ENCODE measurements around the gene CRISP2. TPM values are rescaled to one million over a fixed set of nuclear protein-coding genes. Genes with fewer than 3 reads are reported as not detected.

The CRISP2 gene
- total and polyA plus RNA-seq, 9 of the 15 experiments (the other 6 are each of a cell fraction or from before 2014, with no cell fraction given): not detected

- TF ChIP-seq UBTF (IDR thresholded peaks at IDR 0.05; ENCODE audit: borderline replicate concordance in 1 of 2, low read depth in 2 of 2, low read length in 2 of 2) (no peak), PHB2 (IDR thresholded peaks at IDR 0.05; ENCODE audit: low read depth) (no peak), HLTF (IDR thresholded peaks at IDR 0.05) (peak; percentile 90), ZNF232 (CRISPR knock-in tag; IDR thresholded peaks at IDR 0.05) (no peak), SIN3A (IDR thresholded peaks at IDR 0.05; ENCODE audit: borderline replicate concordance in 2 of 2, control insufficient read depth in 1 of 2, low read depth in 2 of 2, low read length in 2 of 2) (no peak), ZNF280A (IDR thresholded peaks at IDR 0.05; ENCODE audit: low read depth, partially characterized antibody) (peak; percentile 96), CBX1 (IDR thresholded peaks at IDR 0.05; ENCODE audit: low read depth) (0 out of 2 replicates have a peak, but pooled peaks have one; percentile 47), EHMT2 (IDR thresholded peaks at IDR 0.05) (peak; percentile 32; the same call in 1 of the 2 replicates), RBM34 (IDR thresholded peaks at IDR 0.05; ENCODE audit: borderline replicate concordance, insufficient read depth, low read length) (no peak), BHLHE40 (IDR thresholded peaks at IDR 0.05; ENCODE audit: low read length) (no peak), ZFP91 (CRISPR knock-in tag; IDR thresholded peaks at IDR 0.05) (no peak), PKNOX1 (IDR thresholded peaks at IDR 0.05) (no peak), CBX5 (IDR thresholded peaks at IDR 0.05; ENCODE audit: borderline replicate concordance, low read depth) (0 out of 2 replicates have a peak, but pooled peaks have one; percentile 66), CBX3 (IDR thresholded peaks at IDR 0.05; ENCODE audit: borderline replicate concordance in 1 of 2, low read length in 2 of 2) (peak; percentile 74 to 98), EP400 (IDR thresholded peaks at IDR 0.05) (no peak), BCL6 (CRISPR knock-in tag; IDR thresholded peaks at IDR 0.05) (no peak), NEUROD1 (IDR thresholded peaks at IDR 0.05; ENCODE audit: borderline replicate concordance, low read depth, low read length, partially characterized antibody) (no peak), CHAMP1 (IDR thresholded peaks at IDR 0.05) (peak; percentile 79), ZNF445 (CRISPR knock-in tag; IDR thresholded peaks at IDR 0.05; ENCODE audit: low read depth) (0 out of 2 replicates have a peak, but pooled peaks have one; percentile 49), ZNF224 (CRISPR knock-in tag; IDR thresholded peaks at IDR 0.05) (no peak)
These were observed 19.8 kb downstream of the CRISP2 start (continued) for GRCh38 chr6:49693512-49693911.
